DMS 273 (cell line): ENCODE measurements around the gene KREMEN1.
A peak's percentile ranks its signal among the peaks of the same experiment; 100 is the strongest.

Experiments
- DNase-seq: peaks from one replicate; lab custom pipeline; 2025; ENCODE audit not compliant: unreplicated experiment; lab: John Stamatoyannopoulos, UW

Gene KREMEN1

DNA sequence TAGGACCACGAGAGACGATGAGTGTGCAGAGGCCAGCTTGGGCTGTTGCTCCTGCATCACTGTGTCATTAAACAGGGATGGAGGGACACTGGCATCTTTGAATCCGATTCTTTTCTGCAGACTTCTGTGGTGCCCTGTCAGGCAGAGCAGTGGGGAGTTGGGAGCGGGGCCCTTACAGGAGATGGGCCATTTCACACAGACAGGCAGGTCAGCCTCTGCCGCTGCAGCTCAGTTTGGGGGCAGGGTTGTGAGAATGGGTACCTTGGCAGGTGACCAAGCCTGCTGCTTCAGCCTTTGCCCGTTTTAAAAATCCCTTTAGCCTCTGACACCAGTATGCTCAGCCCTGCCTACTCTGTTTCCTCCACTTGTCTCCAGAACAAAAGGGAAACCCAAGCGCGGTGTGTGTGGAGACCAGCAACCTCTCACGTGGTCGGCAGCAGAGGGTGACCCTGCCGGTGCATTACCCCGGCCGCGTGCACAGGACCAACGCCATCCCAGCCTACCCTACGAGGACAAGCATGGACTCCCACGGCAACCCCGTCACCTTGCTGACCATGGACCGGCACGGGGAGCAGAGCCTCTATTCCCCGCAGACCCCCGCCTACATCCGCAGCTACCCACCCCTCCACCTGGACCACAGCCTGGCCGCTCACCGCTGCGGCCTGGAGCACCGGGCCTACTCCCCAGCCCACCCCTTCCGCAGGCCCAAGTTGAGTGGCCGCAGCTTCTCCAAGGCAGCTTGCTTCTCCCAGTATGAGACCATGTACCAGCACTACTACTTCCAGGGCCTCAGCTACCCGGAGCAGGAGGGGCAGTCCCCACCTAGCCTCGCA, 23.8 kb upstream of the KREMEN1 start:
- no peak for DNase-seq

DNA sequence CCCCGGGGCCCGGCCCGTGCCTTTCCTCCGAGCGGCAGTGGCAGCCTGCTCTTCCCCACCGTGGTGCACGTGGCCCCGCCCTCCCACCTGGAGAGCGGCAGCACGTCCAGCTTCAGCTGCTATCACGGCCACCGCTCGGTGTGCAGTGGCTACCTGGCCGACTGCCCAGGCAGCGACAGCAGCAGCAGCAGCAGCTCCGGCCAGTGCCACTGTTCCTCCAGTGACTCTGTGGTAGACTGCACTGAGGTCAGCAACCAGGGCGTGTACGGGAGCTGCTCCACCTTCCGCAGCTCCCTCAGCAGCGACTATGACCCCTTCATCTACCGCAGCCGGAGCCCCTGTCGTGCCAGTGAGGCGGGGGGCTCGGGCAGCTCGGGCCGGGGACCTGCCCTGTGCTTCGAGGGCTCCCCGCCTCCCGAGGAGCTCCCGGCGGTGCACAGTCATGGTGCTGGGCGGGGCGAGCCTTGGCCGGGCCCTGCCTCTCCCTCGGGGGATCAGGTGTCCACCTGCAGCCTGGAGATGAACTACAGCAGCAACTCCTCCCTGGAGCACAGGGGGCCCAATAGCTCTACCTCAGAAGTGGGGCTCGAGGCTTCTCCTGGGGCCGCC, 23.1 kb upstream of the KREMEN1 start:
- DNase-seq: no peak

DNA sequence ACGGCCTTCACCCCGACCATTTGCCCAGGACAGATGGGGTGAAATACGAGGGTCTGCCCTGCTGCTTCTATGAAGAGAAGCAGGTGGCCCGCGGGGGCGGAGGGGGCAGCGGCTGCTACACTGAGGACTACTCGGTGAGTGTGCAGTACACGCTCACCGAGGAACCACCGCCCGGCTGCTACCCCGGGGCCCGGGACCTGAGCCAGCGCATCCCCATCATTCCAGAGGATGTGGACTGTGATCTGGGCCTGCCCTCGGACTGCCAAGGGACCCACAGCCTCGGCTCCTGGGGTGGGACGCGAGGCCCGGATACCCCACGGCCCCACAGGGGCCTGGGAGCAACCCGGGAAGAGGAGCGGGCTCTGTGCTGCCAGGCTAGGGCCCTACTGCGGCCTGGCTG, 22.4 kb upstream of the KREMEN1 start:
- peak; percentile 36 for DNase-seq

GRCh38 chr22:29053048-29053702, 19.7 kb upstream of the KREMEN1 start:
- no peak for DNase-seq

- peak; percentile 10 for DNase-seq
Measured at GRCh38 chr22:29054251-29054767, 18.5 kb upstream of the KREMEN1 start.

- peak; percentile 42 for DNase-seq
Measured at GRCh38 chr22:29055192-29055830, 17.5 kb upstream of the KREMEN1 start.

- DNase-seq: no peak
Measured at GRCh38 chr22:29056472-29056871, 16.4 kb upstream of the KREMEN1 start.

DNA sequence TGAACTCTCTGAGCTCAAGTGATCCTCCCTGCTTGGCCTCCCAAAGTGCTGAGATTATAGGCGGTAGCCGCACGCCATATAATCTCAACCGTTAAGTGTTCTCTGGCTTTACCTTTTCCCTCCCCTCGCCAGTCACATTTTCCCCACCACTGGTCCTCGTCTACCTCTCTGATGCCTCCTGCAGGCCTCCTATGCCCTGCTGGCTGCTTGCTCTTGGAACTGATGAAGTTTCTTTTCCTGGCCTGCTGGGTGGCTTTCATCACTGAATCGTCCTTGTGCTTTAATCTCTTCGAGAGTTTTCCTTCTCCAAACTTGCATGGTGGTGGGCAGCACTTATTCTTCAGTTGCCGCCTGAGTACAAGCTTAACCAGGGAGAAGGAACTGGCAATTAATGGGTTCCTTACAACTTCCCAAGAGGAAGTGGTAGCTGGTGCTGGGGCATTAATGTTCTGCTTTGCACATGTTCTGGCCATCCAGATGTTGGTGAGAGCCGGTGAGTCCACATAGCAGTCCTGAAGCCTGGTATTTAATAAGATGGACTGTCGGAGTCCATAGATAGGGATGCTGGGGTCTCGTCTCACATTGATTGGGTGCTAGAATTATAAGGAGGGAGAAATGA, 12.5 kb upstream of the KREMEN1 start:
- DNase-seq: peak; percentile 12

- no peak for DNase-seq
Measured at GRCh38 chr22:29060931-29061330, 11.9 kb upstream of the KREMEN1 start.

DNA sequence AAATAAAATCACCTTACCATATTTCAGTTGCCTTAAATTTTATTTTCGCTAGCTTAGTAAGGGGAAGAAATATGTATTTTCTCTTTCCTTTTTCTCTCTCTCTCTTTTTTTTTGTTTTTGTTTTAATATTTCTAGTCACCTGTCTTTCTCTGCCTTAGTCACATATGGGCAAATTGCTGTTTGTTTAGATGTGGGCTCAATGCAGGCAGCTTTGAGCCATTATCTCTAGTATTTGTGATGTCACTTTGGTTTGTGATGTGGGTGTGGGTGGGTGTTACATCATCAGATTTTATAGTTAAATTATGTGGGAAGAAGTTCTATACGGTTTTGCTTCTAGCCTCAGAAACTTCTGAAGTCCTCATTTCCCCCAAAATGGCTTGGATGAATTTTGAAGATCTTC, 11.1 kb upstream of the KREMEN1 start, which contains the start of gene C22orf31:
Gene C22orf31, minus strand, starts transcription at position 59 of the 400 bp plus-strand sequence. Its CDS starts 39 bp downstream, at position 20.
- DNase-seq: no peak

DNA sequence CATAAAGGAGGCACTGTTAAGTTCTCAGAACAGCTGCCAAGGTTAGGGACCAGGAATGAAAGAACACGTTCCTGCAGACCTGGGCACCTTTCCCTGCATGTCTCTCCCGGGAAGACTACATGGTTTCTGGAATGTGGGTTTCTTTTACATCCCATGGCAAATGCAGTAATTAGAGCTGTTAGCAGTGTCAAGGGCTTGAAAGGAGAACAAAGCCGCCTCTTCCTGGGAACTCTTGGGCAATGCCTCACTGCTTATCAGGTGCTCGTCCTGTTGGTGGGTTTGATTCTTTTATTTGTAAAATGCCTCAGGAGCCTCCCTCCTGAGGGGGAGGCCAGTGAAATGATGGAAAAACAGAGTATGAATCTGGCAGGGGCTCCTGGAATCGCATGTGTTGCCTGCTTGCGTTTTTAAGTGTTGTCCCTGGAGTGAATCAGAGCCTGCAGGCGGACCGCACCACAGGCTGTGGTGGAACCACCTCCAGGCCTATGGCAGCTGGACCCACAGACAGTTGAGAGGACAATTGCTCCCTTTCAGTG, 10.5 kb upstream of the KREMEN1 start:
- DNase-seq: no peak

GRCh38 chr22:29065468-29066190, 7.2 kb upstream of the KREMEN1 start:
- DNase-seq: no peak

- no peak for DNase-seq
Measured at GRCh38 chr22:29069463-29069862, 3.4 kb upstream of the KREMEN1 start.

GRCh38 chr22:29070490-29070889, 2.3 kb upstream of the KREMEN1 start:
- DNase-seq: no peak

DNA sequence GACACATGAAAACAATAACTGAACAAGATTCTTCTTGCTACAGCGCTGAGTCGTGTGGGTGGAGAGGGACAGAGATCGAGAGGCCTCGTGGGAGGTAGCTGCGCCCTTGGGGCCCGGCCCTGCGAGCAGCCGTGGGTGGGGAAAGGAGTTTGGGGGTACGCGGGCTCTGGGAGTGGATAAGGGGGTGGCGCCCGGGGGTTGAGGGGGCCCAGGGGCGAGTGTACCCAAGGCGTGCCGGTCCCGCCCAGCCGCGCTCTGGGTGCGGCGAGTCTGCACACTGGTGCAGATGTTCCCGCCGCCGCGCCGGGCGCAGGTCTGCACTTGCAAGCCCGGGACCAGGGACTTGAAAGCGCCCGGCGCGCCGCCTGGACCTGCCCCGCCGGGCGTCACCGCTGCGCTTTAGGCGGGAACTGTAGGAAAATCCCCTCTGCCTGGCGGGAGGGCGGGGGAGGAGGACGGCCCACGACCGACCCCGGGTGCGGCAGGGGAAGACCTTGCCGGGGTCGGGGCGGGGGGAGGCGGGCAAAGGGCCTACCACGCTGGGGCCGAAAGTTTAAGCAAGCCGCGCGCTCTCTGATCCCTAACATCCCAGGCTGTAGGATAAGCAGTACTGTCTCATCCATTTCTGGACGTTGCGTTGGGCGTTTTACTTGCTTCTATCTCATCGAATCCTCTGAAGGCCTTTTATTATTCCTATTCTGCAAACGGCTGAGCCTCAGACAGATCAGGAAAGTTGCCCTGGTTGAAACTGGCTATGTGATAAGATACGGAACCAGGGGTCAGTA, 1.4 kb upstream of the KREMEN1 start:
- DNase-seq: peak; percentile 89

DNA sequence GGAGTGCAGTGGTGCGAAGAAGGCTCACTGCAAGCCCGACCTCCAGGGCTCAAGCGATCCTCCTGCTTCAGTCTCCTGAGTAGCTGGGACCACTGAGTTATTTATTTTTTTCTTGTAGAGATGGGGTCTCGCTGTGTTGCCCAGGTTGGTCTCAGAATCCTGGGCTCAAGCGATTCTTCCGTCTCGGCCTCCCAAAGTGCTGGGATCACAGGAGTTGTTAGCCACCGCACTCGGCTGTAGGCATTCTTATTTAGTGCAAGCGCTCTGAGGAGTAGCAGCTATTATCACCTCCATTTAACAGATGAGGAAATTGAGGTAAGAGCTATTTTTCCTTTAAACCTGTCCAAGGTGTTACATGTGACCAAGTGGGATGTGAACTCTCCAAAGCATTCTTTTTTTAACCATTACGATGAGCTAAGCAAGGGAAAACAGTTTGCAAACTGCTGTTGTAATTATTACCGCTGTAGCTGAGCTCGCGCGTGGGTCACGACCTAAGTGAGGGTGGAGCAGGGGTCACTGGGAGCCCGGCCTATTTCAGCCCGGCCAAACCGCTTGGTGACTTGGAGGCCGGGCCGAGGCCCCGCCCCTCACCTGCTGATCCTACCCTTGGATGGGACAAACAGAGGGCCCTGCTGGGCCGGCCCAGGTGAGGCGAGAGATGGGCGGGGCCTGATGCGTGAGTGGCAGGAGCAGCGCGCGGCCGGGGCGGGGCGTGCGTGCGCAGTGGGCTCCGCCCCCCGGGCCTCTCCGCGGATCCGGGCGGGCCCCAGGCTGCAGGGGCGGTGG, 449 bp upstream of the KREMEN1 start:
- DNase-seq: peak; percentile 88

GRCh38 chr22:29073618-29074275, 912 bp downstream of the KREMEN1 start:
- DNase-seq: no peak

- peak; percentile 14 for DNase-seq
Measured at GRCh38 chr22:29074276-29074772, 1.5 kb downstream of the KREMEN1 start.
